GM10266 (cell line): Measurements from ENCODE around the gene AAR2.

Experiments
- DNase-seq: peaks from one replicate; pipeline ENCODE4 v3.0.0; 2012; ENCODE audit errors: extremely low spot score
- CTCF ChIP-seq: IDR thresholded peaks from 2 replicates; pipeline ENCODE4 v1.5.1; 2012; ENCODE audit warnings: mild to moderate bottlenecking, low read depth; ENCODE audit not compliant: control insufficient read depth, insufficient read depth; ENCODE audit errors: missing control alignments

AAR2 gene

GRCh38 chr20:36201198-36201597, 35.1 kb upstream of the AAR2 start:
- TF ChIP-seq CTCF = no peak
- no peak for DNase-seq

GRCh38 chr20:36202891-36203338, 33.4 kb upstream of the AAR2 start:
- DNase-seq = peak; percentile 82
- peak; percentile 100 for TF ChIP-seq CTCF

- DNase-seq = no peak
- TF ChIP-seq CTCF = no peak
These were observed 32.4 kb upstream of the AAR2 start for GRCh38 chr20:36203861-36204260.

GRCh38 chr20:36205026-36205425, 31.3 kb upstream of the AAR2 start:
- no peak for TF ChIP-seq CTCF

GRCh38 chr20:36206068-36206467, 30.2 kb upstream of the AAR2 start:
- DNase-seq = no peak
- no peak for TF ChIP-seq CTCF

More at GRCh38 chr20:36205026-36205425, 31.3 kb upstream of the AAR2 start:
- no peak for DNase-seq

GRCh38 chr20:36206641-36207040, 29.6 kb upstream of the AAR2 start:
- no peak for DNase-seq
- no peak for TF ChIP-seq CTCF

DNA sequence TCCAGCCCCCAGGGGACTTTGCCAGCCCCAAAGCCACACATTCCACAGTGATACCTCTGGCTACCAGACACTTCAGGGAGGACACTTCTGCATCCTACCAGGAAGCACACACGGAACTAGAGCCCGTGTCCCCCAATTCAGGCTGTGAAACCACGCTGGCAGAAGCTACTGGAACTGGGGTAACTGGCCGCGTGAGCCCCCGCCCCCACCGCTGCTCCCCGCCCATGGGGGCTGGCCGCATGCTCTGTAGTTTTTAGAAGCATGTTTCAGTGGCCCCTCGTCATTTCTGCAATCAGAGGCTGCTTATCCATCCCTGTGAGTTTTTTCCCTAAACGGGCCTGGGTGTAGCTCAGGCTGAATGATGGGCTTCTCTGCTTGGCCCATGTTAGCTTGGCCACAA, 28.7 kb upstream of the AAR2 start:
- no peak for TF ChIP-seq CTCF
- DNase-seq = no peak
